ENCODE data around the gene SOCS2. TPM values are rescaled to one million over a fixed set of nuclear protein-coding genes. Genes with fewer than 3 reads are reported as not detected.

SOCS2 gene
- polyA plus RNA-seq, 2 of the 4 experiments (the other 2 are of a cell fraction), result 21.8 to 22.2 TPM

GRCh38 chr12:93591137-93591868, 18.8 kb downstream of the SOCS2 start (continued):
- peak; percentile 41; the same call in 1 of the 2 replicates for TF ChIP-seq E2F6 (IDR thresholded peaks at IDR 0.05; ENCODE audit: borderline replicate concordance, low read depth)
- no peak for TF ChIP-seq ZC3H11A (IDR thresholded peaks at IDR 0.05)
- no peak for TF ChIP-seq REST (IDR thresholded peaks at IDR 0.05)
- no peak for TF ChIP-seq CHD2 (IDR thresholded peaks at IDR 0.05; ENCODE audit: low read length, partially characterized antibody)
- TF ChIP-seq KDM5A (IDR thresholded peaks at IDR 0.05), result no peak
- no peak for TF ChIP-seq HOXB5 (CRISPR knock-in tag; IDR thresholded peaks at IDR 0.05)
- no peak for TF ChIP-seq MYC (IDR thresholded peaks at IDR 0.05; ENCODE audit: borderline replicate concordance, low read length)
- no peak for TF ChIP-seq CTCF (IDR thresholded peaks at IDR 0.05)
- TF ChIP-seq ESRRA (IDR thresholded peaks at IDR 0.05; ENCODE audit: borderline replicate concordance, low read length), result no peak
- TF ChIP-seq HDAC2 (IDR thresholded peaks at IDR 0.05), result no peak
- no peak for TF ChIP-seq TFCP2L1 (CRISPR knock-in tag; IDR thresholded peaks at IDR 0.05)
- TF ChIP-seq PHF8 (IDR thresholded peaks at IDR 0.05; ENCODE audit: borderline replicate concordance, low read depth), result no peak
- peak in 1 of 2 experiments; percentile 34; a peak in 1 of 5 replicates for TF ChIP-seq RAD21 (conservative IDR thresholded peaks at IDR 0.05 in 1 of 2, IDR thresholded peaks at IDR 0.05 in 1 of 2)
- no peak for TF ChIP-seq CHD4 (IDR thresholded peaks at IDR 0.05; ENCODE audit: borderline replicate concordance)
- TF ChIP-seq ZSCAN20 (CRISPR knock-in tag; IDR thresholded peaks at IDR 0.05), result no peak
- TF ChIP-seq SMC3 (IDR thresholded peaks at IDR 0.05), result peak; percentile 38; the same call in 2 of the 3 replicates
- TF ChIP-seq HOXB13 (CRISPR knock-in tag; IDR thresholded peaks at IDR 0.05; ENCODE audit: low read depth), result no peak
- TF ChIP-seq CEBPB (IDR thresholded peaks at IDR 0.05), result no peak
- peak; percentile 51 for TF ChIP-seq POLR2A (IDR thresholded peaks at IDR 0.05; ENCODE audit: low read length)

- TF ChIP-seq HEYL (CRISPR knock-in tag; IDR thresholded peaks at IDR 0.05), result no peak
- no peak for TF ChIP-seq ZNF302 (CRISPR knock-in tag; IDR thresholded peaks at IDR 0.05)
- no peak for TF ChIP-seq BHLHE40 (IDR thresholded peaks at IDR 0.05; ENCODE audit: low read depth, low read length)
- TF ChIP-seq TFCP2L1 (CRISPR knock-in tag; IDR thresholded peaks at IDR 0.05), result no peak
- TF ChIP-seq ZC3H11A (IDR thresholded peaks at IDR 0.05), result no peak
- TF ChIP-seq MAZ (IDR thresholded peaks at IDR 0.05; ENCODE audit: borderline replicate concordance, low read depth, low read length), result no peak
- no peak for TF ChIP-seq CBX8 (IDR thresholded peaks at IDR 0.05)
- TF ChIP-seq POLR2A (IDR thresholded peaks at IDR 0.05; ENCODE audit: low read length), result no peak
- TF ChIP-seq ZSCAN20 (CRISPR knock-in tag; IDR thresholded peaks at IDR 0.05), result no peak
- no peak for TF ChIP-seq GATA3 (IDR thresholded peaks at IDR 0.05; ENCODE audit: borderline replicate concordance)
- TF ChIP-seq HOXB5 (CRISPR knock-in tag; IDR thresholded peaks at IDR 0.05), result no peak
- TF ChIP-seq CBX2 (IDR thresholded peaks at IDR 0.05; ENCODE audit: borderline replicate concordance, low read depth), result no peak
- no peak for TF ChIP-seq RARB (CRISPR knock-in tag; IDR thresholded peaks at IDR 0.05)
- no peak for TF ChIP-seq SMC3 (IDR thresholded peaks at IDR 0.05)
- no peak for TF ChIP-seq USF2 (IDR thresholded peaks at IDR 0.05)
- CTCF ChIA-PET, result interaction anchor here (0.7 to 3.7 kb wide), 4 partner anchors 26 to 509 kb away, joined by 3 to 19 read pairs (median 8); no protein-coding TSS in a partner anchor
- ATAC-seq, result no peak
- POLR2A ChIA-PET, result interaction anchor here (0.6 kb wide), 1 partner anchor 84 kb away, joined by 3 read pairs; no protein-coding TSS in a partner anchor
- H3K27ac ChIP-seq, result no peak overlapping the region
- WGBS (ENCODE audit: missing lambda C conversion rate), result 85% methylated on average over 6 of the region's 6 CpGs
- H3K9me3 ChIP-seq, result no peaks in the 10 kb centered on the region
- no peaks in the 10 kb centered on the region; the same call in 2 of the 3 replicates for H3K4me1 ChIP-seq
- H3K4me3 ChIP-seq, result no peak overlapping the region
- no peak for DNase-seq (ENCODE audit: low read depth in 1 of 2, low spot score in 1 of 2)
- H3K4me2 ChIP-seq, result no peak overlapping the region
- no peak for FAIRE-seq
Measured at GRCh38 chr12:93592641-93593406, 20.3 kb downstream of the SOCS2 start.
